GM08714 (cell line): Measurements from ENCODE around the gene NANOGP8.
"Not testable (repeated sequence)": the region's sequence is repeated elsewhere in the genome, so short reads cannot be mapped to it uniquely, and the experiment has no call there.

ENCODE experiments used
- H3K4me3 ChIP-seq: fragments of 200-500 bp; sonication (Bioruptor generic); 2 replicates; pipeline ENCODE4 v1.5.1; 2014; ENCODE audit warnings: mild to moderate bottlenecking, low read length, inconsistent platforms
- ZNF274 ChIP-seq: IDR thresholded peaks from 2 replicates; pipeline ENCODE4 v1.6.1; 2012; ENCODE audit warnings: mild to moderate bottlenecking, low read depth, low read length

The NANOGP8 gene

GRCh38 chr15:35108453-35108852 lies 23.4 kb upstream of the NANOGP8 start:
- no peak for TF ChIP-seq ZNF274
- no peak overlapping the region for H3K4me3 ChIP-seq

GRCh38 chr15:35107561-35107960 lies 22.5 kb upstream of the NANOGP8 start:
- TF ChIP-seq ZNF274 = no peak
- no peak overlapping the region for H3K4me3 ChIP-seq

- TF ChIP-seq ZNF274 = no peak
- H3K4me3 ChIP-seq = no peak overlapping the region
These were observed 22.0 kb upstream of the NANOGP8 start for GRCh38 chr15:35107122-35107521.

GRCh38 chr15:35104526-35105147 lies 19.5 kb upstream of the NANOGP8 start:
- no peak overlapping the region for H3K4me3 ChIP-seq
- TF ChIP-seq ZNF274 = no peak

- no peak for TF ChIP-seq ZNF274
- H3K4me3 ChIP-seq = no peak overlapping the region
These were observed 17.1 kb upstream of the NANOGP8 start for GRCh38 chr15:35102186-35102585.

GRCh38 chr15:35101335-35101734 lies 16.2 kb upstream of the NANOGP8 start:
- TF ChIP-seq ZNF274 = no peak
- H3K4me3 ChIP-seq = no peak overlapping the region

- no peak for TF ChIP-seq ZNF274
- no peak overlapping the region for H3K4me3 ChIP-seq
These were observed 13.6 kb upstream of the NANOGP8 start for GRCh38 chr15:35098737-35099136.

- H3K4me3 ChIP-seq = no peak overlapping the region
- no peak for TF ChIP-seq ZNF274
These were observed 10.8 kb upstream of the NANOGP8 start for GRCh38 chr15:35095941-35096340.

GRCh38 chr15:35092846-35093245 lies 7.8 kb upstream of the NANOGP8 start:
- TF ChIP-seq ZNF274 = no peak

GRCh38 chr15:35092311-35092710 lies 7.2 kb upstream of the NANOGP8 start:
- no peak overlapping the region for H3K4me3 ChIP-seq
- TF ChIP-seq ZNF274 = no peak

More at GRCh38 chr15:35092846-35093245, 7.8 kb upstream of the NANOGP8 start:
- no peak overlapping the region for H3K4me3 ChIP-seq

- TF ChIP-seq ZNF274 = no peak
- no peak overlapping the region for H3K4me3 ChIP-seq
These were observed 5.2 kb upstream of the NANOGP8 start for GRCh38 chr15:35090104-35090807.

GRCh38 chr15:35089551-35089950 lies 4.5 kb upstream of the NANOGP8 start:
- no peak overlapping the region for H3K4me3 ChIP-seq
- TF ChIP-seq ZNF274 = no peak

GRCh38 chr15:35088329-35088728 lies 3.2 kb upstream of the NANOGP8 start:
- no peak overlapping the region for H3K4me3 ChIP-seq
- TF ChIP-seq ZNF274 = no peak

GRCh38 chr15:35087759-35088158 lies 2.7 kb upstream of the NANOGP8 start:
- TF ChIP-seq ZNF274 = no peak
- no peak overlapping the region for H3K4me3 ChIP-seq

GRCh38 chr15:35082371-35083348 lies 2.4 kb downstream of the NANOGP8 start:
- not testable (repeated sequence) for H3K4me3 ChIP-seq

- not testable (repeated sequence) for H3K4me3 ChIP-seq
These were observed 3.3 kb downstream of the NANOGP8 start for GRCh38 chr15:35081626-35082365.
